Left renal pelvis (tissue), 4 donors: ENCODE data around the gene LMBR1L. TPM values are rescaled to one million over a fixed set of nuclear protein-coding genes. Genes with fewer than 3 reads are reported as not detected.
"Not testable (repeated sequence)": the region's sequence is repeated elsewhere in the genome, so short reads cannot be mapped to it uniquely, and the experiment has no call there.

ENCODE experiments used
- DNase-seq, 4 donors: peaks; one replicate each; pipeline ENCODE4 v3.0.0-alpha.2; 2013; ENCODE audit warnings: low read depth in 4 of 4, low spot score in 3 of 4
- polyA plus RNA-seq, 4 donors: library from polyadenylated mRNA; unstranded; fragments of 120-200 nt; gene quantifications; one replicate each; pipeline ENCODE4 v1.2.1, GENCODE V29; 2013; ENCODE audit not compliant: insufficient read length in 4 of 4

LMBR1L gene
- polyA plus RNA-seq, 4 donors, result 59.8 to 100 (median 80.3) TPM

GRCh38 chr12:49089821-49090773 lies 20.6 kb downstream of the LMBR1L start:
- no peak for DNase-seq

- DNase-seq, result no peak
Measured at GRCh38 chr12:49088932-49089330, 21.7 kb downstream of the LMBR1L start.

GRCh38 chr12:49088150-49088931 lies 22.3 kb downstream of the LMBR1L start:
- DNase-seq, result no peak

GRCh38 chr12:49086116-49086515 lies 24.5 kb downstream of the LMBR1L start:
- DNase-seq, result no peak

DNA sequence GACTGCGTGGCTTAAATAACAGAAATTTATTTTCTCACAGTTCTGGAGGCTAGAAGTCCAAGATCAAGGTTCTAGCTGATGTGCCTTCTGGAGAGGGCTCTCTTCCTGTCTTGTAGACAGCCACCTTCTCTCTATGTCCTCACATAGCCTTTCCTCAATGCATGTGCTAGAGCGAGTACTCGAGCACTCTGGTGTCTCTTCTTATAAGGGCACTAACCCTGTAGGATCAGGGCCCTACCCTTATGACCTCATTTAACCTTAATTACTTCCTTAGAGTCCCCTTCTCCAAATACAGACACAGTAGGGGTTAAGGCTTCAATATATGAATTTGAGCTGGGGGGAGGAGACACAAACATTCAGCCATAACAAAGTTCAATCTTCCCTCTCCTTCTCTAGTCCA lies 26.2 kb downstream of the LMBR1L start:
- no peak for DNase-seq

- no peak for DNase-seq
Measured at GRCh38 chr12:49079793-49080192, 30.9 kb downstream of the LMBR1L start.

DNA sequence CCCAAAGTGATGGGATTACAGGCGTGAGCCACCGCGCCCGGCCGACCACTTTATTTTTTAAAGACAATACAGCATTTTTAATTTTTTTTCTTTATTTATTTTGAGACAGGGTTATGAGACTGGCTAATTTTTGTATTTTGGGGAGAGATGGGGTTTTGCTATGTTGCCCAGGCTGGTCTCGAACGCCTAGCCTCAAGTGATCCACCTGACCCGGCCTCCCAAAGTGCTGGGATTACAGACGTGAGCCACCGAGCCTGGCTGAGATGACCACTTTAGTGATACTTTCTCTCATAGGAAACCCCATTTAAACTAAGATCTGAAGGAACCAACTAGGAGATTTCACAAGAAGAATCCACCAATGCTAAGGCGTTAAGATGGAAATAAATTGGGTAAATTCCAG lies 39.7 kb downstream of the LMBR1L start:
- DNase-seq, result no peak

- peak; percentile 89 to 93 (median 90) for DNase-seq
Measured at GRCh38 chr12:49069507-49070346, 40.9 kb downstream of the LMBR1L start, which contains the start of gene RHEBL1. TSS of gene RHEBL1 (minus strand) at chr12:49069979. CDS start at chr12:49069785, 194 bp downstream.

DNA sequence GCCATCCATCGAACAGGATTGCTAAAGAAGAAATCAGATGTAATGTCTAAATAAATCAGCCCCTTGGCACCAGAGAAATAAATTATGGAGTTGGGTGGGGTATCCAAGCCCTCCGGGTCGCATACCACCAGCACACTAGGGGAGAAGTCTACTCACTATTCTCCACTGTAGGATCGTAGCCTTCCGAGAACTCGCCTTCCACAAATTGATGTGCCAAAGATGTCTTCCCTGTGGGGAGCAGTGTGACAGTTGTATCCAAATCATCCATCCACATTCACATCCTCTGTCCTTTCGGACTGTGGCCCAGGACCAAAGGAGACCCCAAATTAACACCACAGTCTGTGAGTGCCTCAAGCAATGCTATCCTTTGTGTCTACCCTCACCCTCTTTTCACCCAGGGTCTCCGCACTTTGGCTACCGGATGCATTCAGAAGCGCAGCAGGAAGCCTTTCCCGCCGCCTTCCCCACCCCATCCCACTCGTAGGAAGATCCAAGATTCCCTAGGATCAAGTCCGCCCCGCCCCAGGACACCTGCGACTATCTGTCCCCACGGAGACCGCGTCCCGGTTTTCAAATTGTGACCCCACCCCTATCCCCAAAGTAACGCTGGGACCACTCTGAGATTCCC lies 41.7 kb downstream of the LMBR1L start:
- DNase-seq, result no peak

- no peak for DNase-seq
Measured at GRCh38 chr12:49066120-49066519, 44.5 kb downstream of the LMBR1L start.

GRCh38 chr12:49064767-49065152 lies 45.9 kb downstream of the LMBR1L start:
- DNase-seq, result no peak

GRCh38 chr12:49061916-49062315 lies 48.7 kb downstream of the LMBR1L start:
- not testable (repeated sequence) for DNase-seq

DNA sequence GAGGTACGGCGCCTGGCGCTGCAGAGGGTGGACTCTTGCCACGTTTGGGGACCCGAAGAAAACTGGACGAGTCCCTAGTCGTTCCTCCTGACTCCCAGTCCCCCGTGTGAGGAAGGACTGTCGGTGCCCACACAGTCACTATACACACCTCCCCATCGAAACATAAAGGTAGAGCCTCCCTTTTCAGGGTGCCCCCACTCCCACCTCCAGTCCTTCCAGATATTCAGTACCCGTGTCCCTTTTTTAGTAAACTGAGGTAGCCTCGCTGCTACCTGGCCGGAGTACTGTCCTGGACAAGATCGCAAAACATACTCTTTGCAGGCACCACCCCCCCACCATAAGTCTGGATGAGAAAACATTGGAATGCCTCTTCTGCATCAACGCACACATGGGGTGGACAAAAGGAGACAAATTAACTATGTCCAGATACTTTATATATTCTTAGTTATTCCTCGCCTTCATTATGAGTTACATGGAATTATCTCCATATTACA lies 49.4 kb downstream of the LMBR1L start:
- DNase-seq, result no peak

- DNase-seq, result peak; percentile 92 to 93 (median 93)
Measured at GRCh38 chr12:49060237-49061156, 50.1 kb downstream of the LMBR1L start, which contains the start of gene KMT2D. TSS of gene KMT2D (minus strand) at chr12:49060794. CDS start at chr12:49055324, 5,470 bp downstream.

- DNase-seq, result no peak
Measured at GRCh38 chr12:49059299-49060171, 51.1 kb downstream of the LMBR1L start.

DNA sequence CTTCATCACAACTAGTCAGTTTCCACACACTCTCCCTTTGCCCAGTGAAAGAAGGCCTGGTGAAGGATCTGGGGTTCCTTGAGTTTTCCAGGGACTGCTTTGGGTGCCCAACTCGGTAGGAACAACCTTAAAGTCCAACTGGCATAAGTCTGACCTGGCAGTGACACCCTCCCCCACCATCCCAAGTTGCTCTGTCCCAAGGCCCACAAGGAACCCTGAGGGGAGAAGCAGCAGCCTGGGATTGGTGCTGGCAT lies 51.7 kb downstream of the LMBR1L start:
- no peak for DNase-seq

DNA sequence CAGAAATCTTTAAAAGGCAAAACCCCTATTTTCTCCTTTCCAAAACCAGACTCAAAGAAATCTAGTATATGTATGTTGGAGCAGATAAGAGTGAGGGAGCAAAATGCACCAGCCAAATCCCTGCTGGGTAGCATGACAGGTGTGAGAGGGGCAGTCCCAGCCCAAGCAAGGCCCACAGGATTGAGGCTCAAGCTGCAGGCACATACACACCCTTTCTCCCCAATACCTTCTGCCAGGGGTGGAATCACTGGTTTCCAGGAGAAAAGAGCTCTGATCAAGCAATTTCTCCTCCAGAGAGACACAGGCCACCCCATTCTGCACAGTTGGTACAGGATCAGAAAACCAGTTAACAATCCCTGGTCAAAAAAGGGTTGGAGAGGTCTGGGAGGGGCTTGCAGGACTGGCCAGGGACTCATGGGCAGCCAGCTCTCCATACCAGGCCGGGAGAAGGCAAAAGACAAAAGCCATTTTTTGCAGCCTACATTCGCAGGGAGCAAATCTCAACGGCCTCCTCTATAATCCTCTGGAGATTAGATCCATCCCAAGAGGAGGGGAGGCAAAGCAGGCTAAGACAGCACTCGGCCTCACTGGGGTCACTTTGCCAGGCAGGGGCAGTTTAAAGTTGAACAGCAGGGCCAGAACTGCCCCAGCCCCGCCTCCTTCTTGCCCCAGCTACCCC lies 52.1 kb downstream of the LMBR1L start:
- no peak for DNase-seq

DNA sequence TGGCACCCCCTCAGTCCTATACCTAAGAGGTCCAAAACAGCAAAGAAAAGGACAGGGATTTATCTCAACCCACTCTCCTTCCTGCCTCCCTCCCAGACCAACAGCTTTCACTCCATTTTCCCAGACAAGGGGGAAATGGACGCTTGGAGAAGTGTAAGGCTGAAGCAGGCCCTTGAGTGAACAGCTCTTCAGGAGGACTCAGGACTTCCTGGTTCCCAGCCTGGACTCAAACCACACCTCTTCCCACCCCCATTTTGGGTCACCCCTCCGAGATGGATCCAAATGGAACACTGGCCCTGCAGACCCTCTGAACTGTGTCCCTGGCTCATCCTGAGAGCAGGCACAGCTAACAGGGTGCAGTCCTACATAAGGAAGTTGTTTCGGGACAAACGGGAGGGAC lies 52.8 kb downstream of the LMBR1L start:
- DNase-seq, result no peak
